ENCODE measurements around the gene CWC25. TPM values are rescaled to one million over a fixed set of nuclear protein-coding genes. Genes with fewer than 3 reads are reported as not detected.
A peak's percentile ranks its signal among the peaks of the same experiment; 100 is the strongest.

Gene CWC25
- total and polyA plus RNA-seq, 2 of the 13 experiments (the other 11 are each of a cell fraction or from before 2014, with no cell fraction given) = 15.6 to 22.7 TPM

GRCh38 chr17:38752308-38753070 lies 72.6 kb downstream of the CWC25 start, which contains the start of gene PSMB3 (continued):
- no peak; the same call in 1 of the 2 replicates for TF ChIP-seq FOXP1 (IDR thresholded peaks at IDR 0.05)
- no peak for TF ChIP-seq FOXP1 (CRISPR knock-in tag; IDR thresholded peaks at IDR 0.05)
- peak; percentile 60; the same call in 1 of the 2 replicates for TF ChIP-seq ZNF710 (CRISPR knock-in tag; IDR thresholded peaks at IDR 0.05; ENCODE audit: borderline replicate concordance)
- 0 out of 2 replicates have a peak, but pooled peaks have one; percentile 31 for TF ChIP-seq KDM6A (CRISPR knock-in tag; IDR thresholded peaks at IDR 0.05; ENCODE audit: low read depth)
- peak; percentile 70; the same call in 1 of the 2 replicates for TF ChIP-seq FOXJ3 (CRISPR knock-in tag; IDR thresholded peaks at IDR 0.05; ENCODE audit: borderline replicate concordance)
- TF ChIP-seq ZNF496 (CRISPR knock-in tag; IDR thresholded peaks at IDR 0.05; ENCODE audit: insufficient replicate concordance) = no peak
- TF ChIP-seq ATF4 (CRISPR knock-in tag; IDR thresholded peaks at IDR 0.05) = peak in 1 of 2 experiments; percentile 83; a peak in 2 of 4 replicates
- peak; percentile 24 for TF ChIP-seq HNRNPK (IDR thresholded peaks at IDR 0.05; ENCODE audit: low read depth, low read length, poor library complexity, severe bottlenecking)
- peak; percentile 82 for TF ChIP-seq ZFP91 (CRISPR knock-in tag; IDR thresholded peaks at IDR 0.05; ENCODE audit: borderline replicate concordance)
- TF ChIP-seq AGO2 (optimal IDR thresholded peaks at IDR 0.05; ENCODE audit: low read depth, low read length) = no peak
- no peak for TF ChIP-seq HDAC6 (IDR thresholded peaks at IDR 0.05; ENCODE audit: low read depth, low read length)
- 0 out of 2 replicates have a peak, but pooled peaks have one; percentile 73 for TF ChIP-seq ZNF773 (CRISPR knock-in tag; IDR thresholded peaks at IDR 0.05; ENCODE audit: borderline replicate concordance)
- TF ChIP-seq MXD3 (CRISPR knock-in tag; IDR thresholded peaks at IDR 0.05) = peak; percentile 94
- TF ChIP-seq FOXK1 (CRISPR knock-in tag; IDR thresholded peaks at IDR 0.05; ENCODE audit: borderline replicate concordance, low read depth) = peak; percentile 91
- TF ChIP-seq ZFP90 (CRISPR knock-in tag; IDR thresholded peaks at IDR 0.05; ENCODE audit: borderline replicate concordance) = peak; percentile 59; the same call in 1 of the 2 replicates
- TF ChIP-seq JDP2 (CRISPR knock-in tag; IDR thresholded peaks at IDR 0.05; ENCODE audit: borderline replicate concordance) = no peak
- TF ChIP-seq ZNF124 (CRISPR knock-in tag; IDR thresholded peaks at IDR 0.05) = peak; percentile 94
- TF ChIP-seq ZNF24 (IDR thresholded peaks at IDR 0.05) = no peak
- no peak for TF ChIP-seq ZNF160 (CRISPR knock-in tag; IDR thresholded peaks at IDR 0.05)
- TF ChIP-seq ZNF782 (CRISPR knock-in tag; IDR thresholded peaks at IDR 0.05; ENCODE audit: borderline replicate concordance) = no peak; the same call in 1 of the 2 replicates
- TF ChIP-seq KMT2B (CRISPR knock-in tag; IDR thresholded peaks at IDR 0.05) = peak; percentile 95
- peak; percentile 98 for TF ChIP-seq ZNF543 (CRISPR knock-in tag; IDR thresholded peaks at IDR 0.05)
- TF ChIP-seq PHF21A (CRISPR knock-in tag; IDR thresholded peaks at IDR 0.05) = peak; percentile 93
- TF ChIP-seq ELK4 (CRISPR knock-in tag; IDR thresholded peaks at IDR 0.05; ENCODE audit: borderline replicate concordance) = no peak

Measured in HepG2 (cell line).